GM19438 (cell line): ENCODE measurements around the gene PRSS22.

ENCODE experiments used
- ATAC-seq: cut with Tn5 transposase; IDR thresholded peaks from one replicate; pipeline ENCODE4 v1.9.1; 2021; ENCODE audit warnings: low read depth; ENCODE audit not compliant: unreplicated experiment

Gene PRSS22

DNA sequence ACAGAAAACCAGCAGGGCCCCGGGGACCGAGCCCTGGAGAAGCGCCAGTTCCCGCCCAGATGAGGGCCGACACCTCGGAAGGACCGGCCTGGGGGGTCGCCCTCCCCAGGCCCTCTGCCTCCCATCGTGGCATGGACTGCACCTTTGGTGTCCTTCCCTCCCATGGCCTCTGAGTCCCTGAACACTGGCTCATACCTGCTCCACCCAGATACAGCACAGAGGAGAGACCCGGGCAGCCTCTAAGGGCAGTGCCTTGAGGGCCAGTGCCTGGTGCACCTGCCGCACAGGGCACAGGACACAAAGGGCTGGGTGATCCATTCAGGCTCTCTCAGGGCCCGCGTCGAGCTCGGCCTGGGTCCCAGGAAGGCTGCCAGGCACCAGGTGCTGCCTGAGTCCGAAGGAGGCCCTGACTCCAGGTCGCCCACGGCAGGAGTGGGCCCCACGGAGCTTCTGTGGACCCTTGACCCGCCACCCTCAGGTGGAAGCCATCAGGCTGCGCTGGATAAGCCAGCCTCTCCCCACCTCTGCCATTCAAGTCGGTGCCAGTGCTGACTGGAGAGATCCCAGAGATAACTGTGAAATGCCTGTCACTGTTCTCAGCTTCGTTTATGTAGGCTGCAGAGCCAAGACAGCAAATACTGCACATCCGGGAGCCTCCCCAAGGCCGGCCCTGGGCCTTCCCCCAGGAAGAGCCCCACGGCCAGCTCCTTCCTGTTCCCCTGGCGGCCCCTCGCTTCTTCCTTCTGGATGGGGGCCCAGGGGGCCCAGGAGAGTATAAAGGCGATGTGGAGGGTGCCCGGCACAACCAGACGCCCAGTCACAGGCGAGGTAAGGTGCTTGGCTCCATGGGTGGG lies 28.2 kb downstream of the PRSS22 start, which contains the start of gene ZG16B:
Gene ZG16B (plus strand): TSS at position 803 of the 854 bp plus-strand sequence. CDS start 139 bp downstream, outside the sequence.
- no peak for ATAC-seq

DNA sequence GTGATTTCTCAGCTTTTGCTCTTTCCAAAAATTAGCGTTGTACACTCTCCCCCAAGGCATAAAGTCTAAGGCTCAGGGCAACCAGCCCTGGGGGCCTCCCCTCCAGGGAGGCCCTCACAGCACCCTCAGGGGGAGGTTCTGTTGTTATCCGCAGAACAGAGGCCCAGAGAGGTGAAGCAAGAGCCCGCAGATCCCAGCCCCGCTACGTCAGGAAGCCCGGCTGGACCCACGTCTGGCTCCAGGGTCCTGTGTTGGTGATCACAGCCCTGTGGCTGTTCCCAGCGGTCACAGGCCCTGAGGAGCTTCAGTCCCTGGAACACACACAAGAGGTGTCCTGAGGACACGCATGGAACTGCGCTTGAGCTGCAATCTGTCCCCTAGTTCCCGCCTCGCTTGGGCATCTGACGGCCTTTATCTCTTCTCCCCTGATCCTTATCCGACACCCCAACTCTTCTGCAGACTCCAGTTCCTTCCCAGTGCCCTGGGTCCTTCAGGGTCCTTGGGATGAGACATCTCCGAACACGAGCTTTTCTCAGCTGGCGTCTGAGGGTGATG lies 29.0 kb downstream of the PRSS22 start:
- no peak for ATAC-seq

DNA sequence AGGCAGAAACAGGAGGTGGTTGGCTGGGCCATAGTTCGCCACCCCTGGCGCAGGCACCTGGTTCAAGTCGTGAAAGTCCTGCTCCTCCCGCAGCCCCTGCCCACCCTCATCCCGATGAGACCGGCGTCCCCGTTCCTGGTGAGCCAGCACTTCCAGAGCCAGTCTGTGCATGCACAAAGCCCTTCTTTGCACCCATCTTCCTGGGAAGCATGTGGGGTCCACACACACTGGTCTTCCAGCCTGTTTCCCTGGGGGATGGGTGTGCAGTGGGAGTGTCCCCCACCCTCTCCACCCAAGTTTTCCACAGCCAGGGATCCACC lies 29.5 kb downstream of the PRSS22 start:
- no peak for ATAC-seq

DNA sequence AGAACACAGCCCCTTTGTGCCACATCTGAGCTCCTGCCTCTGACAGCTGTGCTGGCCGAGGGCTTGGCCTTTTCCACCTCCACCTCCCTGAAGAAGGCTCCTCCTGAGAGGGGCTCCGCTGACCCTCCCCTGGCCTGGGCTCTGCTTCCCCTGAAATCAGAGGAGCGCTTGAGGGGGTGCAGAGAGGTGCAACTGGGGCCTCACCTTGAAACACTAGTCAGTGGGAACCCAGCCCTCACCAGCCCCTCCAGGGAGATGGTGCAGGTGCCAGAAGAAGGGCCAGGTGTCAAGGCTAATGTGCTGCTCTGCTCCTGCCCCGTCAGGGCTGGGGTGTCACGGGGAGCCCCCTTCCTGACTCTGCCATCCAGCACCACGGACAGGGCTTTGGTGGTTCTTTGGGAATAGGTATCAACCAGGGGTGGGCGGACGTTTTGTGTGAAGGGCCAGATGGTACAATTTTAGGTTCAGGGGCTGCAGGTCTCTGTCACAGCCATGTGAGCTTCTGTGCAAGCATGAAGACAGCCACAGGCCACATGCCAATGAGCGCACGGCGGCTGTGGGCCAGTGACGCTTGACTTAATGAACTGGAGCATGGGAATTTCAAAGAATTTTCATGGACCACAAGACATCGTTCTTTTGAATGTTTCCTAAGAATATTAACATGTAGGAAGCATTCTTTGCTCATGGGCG lies 30.0 kb downstream of the PRSS22 start:
- ATAC-seq = no peak

DNA sequence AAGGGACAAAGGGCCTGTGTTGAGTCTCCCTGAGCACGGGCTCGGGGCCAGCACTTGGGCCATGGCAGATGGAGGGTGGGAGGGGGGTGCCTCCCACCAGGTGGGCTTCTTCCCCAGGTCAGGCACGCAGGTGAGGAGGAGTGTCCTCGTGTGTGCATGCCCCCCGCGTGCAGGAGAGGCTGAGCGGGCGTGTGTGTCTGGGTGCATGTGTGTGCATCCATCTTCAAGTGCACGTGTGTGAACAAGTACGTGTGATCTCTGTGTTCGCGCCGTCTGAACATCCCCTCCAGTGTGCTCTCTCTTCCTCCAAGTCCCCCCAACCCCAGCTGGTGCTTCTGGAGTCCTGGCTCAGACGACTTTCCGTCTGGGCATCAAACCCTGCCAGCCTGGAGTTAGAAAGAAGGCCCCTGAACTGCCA lies 30.6 kb downstream of the PRSS22 start:
- ATAC-seq = no peak

DNA sequence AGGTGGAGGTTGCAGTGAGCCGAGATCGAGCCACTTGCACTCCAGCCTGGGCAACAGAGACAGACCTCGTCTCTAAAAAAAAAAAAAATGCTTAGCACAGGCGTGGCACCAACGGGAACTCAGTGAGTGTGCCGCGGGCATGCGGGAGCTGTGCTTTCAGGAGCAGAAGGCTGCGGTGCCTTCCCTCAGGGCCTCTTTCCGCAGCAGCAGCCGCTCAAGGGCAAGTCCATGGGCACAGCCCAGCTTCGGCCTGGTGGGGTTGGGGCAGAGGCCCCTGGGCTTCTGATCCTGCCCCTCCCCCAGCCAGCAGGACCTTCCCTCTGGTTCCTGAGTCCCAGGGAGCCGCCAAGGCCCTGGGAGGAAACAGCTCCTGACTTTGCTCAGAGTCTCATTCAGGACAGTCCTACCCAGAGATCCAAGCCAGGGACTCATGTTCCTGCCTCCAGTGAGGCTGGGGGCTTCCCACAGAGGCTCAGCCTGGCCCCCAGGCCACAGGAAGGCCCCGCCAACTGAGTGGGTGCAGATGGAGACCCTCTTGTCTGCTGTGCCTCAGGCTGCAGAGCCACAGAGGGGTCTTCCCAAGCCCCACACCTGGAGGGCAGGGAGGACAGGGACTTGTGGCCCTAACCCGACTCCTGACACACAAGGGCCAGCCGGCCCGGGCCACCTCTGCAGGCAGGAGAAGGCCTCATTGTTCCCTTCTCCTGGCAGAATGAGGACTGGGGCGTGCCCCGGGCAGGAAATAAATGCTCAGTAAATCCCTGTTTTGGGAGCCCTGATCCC lies 31.2 kb downstream of the PRSS22 start:
- ATAC-seq = no peak

DNA sequence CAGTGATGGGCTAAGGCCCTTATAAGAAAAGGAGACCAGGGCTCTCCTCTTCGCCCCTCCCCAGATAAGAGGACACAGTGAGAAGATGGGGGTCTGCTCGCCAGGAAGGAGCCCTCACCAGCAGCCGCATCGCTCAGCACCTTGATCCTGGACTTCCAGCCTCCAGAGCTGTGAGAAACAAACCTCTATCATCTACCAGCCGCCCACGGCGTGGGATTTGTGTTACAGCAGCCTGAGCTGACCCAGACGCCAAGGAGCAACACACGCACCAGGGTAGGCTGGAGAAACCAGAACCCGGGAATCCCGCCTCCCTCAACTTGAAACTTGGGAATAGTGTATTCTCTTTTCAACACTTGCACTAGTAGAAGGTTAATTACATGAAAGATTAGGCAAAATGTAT lies 32.1 kb downstream of the PRSS22 start:
- no peak for ATAC-seq

DNA sequence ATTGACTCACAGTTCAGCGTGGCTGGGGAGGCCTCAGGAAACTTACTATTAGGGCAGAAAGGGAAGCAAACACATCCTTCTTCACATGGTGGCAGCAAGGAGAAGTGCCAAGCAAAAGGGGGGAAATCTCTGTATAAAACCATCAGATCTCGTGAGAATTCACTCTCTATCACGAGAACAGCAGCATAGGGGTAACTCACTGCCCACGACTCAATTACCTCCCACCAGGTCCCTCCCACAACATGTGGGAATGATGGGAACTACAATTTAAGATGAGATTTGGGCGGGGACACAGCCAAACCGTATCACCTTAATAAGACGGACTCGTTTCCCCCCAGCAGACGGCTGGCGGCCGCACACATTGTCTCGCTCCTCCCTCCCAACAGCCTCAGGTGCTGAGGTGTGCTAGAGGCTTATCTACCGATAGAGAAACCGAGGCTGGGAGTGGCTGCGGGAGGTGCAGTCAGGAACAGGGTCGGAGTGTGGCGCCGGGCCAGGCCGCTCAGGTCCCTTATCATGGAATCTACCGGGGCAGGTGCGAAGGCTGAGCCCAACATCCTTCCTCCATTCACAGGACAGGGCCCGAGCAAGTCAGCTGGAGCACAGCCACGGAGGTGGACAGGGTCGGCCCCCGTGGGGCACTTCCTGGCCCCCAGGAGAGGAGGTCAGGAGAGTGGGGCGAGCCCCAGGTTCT lies 32.8 kb downstream of the PRSS22 start:
- ATAC-seq = no peak

DNA sequence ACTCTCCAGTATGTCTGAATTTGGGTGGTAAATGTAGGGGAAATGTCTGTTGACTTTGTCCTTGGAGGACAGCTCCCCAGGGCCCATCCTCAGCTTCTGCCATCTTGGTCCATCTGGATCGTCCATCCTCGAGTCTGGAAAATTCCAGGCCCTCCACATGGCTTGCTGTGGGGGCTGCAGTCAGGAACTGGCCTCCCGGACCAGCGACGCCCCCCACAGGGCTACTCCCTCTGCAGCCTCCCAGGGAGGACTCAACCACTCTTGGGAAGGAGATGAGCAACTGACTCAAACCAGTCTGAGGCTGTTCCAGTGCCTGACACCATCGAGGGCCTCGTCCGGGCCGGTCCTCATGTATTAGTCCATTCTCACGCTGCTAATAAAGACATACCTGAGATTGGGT lies 33.3 kb downstream of the PRSS22 start:
- ATAC-seq = no peak

DNA sequence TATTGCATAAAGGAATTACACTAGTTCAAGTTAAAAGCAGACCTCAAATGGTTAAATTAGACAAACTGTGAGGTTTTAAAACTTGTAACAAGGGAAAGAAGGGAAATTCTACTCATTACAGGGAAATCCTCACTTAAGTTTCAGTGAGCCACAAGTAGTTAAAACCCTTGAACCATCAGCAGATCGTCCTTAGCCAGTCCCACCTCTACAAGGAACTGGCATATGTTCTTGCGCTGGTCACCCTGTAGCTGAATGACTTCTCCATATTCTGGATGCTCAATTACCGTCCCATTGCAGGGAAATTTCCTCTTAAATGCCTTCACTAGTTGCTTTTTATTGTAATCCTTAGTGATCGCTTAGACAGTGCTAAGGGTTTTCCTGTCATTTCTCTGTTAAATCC lies 35.5 kb downstream of the PRSS22 start:
- ATAC-seq = no peak

DNA sequence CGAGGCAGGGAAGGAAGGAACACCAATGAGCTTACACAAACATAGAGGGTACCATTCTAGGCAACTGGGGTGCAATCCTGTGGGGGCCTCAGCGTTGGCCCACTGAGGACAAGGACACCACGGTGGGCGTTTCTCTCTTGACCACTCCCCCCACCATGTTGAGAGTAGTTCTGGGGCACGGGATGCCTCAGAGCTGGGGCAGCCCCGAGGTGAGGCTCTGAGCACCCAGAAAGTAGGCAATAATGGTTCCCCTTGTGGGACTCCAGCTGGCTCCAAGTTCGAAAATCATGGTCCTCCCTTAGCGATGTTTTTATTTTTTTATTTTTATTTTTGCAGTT lies 35.8 kb downstream of the PRSS22 start:
- no peak for ATAC-seq

DNA sequence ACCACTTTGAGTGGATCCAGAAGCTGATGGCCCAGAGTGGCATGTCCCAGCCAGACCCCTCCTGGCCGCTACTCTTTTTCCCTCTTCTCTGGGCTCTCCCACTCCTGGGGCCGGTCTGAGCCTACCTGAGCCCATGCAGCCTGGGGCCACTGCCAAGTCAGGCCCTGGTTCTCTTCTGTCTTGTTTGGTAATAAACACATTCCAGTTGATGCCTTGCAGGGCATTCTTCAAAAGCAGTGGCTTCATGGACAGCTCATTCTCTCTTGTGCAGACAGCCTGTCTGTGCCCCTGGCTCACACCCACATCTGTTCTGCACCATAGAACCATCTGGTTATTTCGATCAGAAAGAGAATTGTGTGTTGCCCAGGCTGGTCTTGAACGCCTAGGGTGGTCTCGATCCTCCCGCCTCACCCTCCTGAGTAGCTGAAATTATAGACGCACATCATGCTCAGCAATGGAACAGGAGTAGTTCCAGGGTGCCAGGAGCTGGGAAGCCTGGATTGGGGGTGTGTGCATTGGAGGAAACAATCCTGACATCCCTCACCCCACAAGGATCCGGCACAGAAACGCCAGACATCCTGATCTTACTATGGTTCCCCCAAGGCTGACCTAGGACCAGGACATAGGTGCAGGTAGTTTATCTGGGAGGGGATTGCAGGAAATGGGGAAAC lies 36.3 kb downstream of the PRSS22 start:
- ATAC-seq = no peak

DNA sequence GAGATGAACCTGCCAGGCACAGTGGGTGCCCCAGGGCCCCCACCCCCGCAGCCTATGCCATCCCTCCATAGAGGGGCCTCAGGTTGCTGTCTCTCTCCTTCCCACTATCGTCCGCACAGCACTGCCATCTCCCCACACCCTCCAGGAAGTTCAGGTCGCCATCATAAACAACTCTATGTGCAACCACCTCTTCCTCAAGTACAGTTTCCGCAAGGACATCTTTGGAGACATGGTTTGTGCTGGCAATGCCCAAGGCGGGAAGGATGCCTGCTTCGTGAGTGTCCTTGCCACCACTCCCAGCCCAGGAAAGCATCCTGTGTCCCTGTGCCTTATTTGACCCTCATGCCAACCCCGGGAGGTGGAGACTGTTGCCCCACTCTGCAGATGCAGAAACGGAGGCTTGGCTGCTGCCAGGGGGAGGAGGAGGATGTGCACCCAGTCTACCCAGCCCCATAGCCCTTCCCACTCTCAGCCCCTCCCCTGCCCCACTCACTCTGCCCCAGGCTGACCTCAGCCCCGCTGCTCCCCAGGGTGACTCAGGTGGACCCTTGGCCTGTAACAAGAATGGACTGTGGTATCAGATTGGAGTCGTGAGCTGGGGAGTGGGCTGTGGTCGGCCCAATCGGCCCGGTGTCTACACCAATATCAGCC lies 37.0 kb downstream of the PRSS22 start:
- no peak for ATAC-seq

DNA sequence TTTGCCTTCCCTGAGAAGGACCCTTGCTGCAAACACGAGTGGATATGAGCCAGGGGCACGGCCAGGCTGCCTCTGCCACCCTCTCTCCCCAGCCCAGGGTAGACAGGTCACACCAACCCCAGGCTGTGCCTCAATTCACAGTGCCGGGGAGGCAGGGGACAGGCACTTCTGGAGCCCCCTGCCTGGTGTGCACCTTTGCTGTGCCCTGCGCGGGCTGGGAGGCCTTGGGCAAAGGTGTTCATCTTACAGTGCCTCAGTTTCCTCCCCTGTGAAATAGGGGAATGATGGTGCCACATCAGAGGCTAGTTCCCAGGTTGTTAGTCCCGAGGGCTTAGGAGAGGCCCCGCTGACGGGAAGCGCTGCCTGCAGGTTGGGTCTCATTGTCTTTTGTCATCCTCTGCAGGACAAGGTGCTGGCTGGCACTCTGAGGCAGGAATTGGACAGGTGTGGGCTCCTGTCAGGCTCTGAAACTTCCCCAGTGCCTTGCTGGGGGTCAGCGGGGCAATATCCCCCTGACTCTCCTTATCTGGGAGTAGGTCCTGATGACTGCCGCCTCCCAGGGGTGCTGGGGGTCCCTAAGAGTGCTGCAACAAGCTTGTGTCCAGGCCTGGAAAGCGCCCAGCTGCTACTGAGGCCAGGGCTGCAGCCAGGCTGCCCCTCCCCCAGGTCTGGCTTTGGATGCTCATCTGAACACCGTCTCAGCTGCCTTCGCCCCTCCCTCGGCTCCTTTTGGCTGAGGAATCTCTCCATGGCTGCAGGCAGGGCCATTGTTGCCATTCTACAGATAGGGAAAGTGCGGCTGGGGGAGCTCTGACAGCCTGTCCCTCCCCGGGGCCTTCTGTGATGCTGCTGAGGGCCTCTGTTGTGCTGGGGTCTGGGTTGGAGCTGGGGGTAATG lies 37.8 kb downstream of the PRSS22 start:
- ATAC-seq = no peak

DNA sequence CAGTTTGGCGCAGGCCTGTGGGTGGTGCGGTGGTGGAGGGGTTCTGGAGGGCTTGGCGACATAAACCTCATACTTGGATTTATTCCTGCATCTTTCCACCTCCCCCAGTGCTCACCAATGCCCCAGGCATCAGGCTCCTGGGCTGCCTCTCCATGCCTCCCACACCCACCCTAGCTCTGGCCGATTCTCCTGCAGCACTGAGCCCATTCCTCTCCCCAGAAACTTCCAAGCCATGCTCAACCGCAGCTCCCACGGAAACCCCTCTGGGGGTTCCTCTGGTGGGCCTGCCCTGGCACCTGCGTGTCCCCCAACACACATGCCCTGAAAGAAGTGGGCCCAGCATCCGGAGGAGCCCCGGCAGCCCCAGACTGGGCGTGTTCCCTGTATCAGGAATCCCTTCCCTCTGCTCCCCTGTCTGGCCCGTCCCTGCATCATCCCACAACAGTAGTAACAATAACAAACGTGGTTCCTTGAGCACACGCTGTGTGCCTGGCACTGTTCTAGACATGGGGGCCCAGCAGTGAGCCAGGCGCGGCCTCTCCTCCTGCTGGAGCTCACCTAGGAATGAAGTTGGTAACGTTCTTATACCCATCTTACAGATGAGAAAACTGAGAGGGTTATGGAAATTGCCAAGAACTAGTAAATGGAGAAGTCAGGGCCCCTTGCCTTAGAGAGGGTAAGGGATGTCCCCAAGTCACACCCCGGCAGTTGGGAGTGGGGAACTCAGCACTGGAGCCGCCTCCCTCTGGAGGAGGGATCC lies 38.6 kb downstream of the PRSS22 start:
- ATAC-seq = no peak

DNA sequence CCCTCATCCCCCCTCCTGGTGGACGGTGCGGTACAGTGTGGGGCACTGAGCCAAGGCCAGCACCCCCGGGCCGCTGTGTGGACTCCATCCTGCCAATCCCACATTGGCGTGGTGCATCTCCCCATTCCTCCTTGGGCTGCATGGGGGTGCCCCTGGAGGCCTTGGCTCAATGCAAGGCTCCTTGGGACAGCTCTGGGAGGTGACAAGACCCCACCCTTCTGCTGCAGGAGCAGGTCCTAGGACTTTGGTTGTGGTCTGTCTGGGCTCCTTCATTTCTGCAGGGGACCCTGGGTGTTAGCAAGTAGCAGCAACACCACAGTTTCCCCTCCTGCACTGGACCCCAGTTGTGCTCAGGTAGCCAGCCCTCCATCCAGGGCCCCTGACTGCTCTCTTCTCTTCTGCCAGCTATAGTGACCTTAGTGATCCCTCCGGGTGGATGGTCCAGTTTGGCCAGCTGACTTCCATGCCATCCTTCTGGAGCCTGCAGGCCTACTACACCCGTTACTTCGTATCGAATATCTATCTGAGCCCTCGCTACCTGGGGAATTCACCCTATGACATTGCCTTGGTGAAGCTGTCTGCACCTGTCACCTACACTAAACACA lies 39.6 kb downstream of the PRSS22 start:
- ATAC-seq = no peak
